ENCODE results near the gene TEAD2. TPM values are rescaled to one million over a fixed set of nuclear protein-coding genes. Genes with fewer than 3 reads are reported as not detected.

The TEAD2 gene
- total RNA-seq = 61.4 and 79.1 TPM in 2 replicates

GRCh38 chr19:49362048-49362928 lies at the start of gene TEAD2:
TEAD2 (minus strand) TSS chr19:49362416; CDS start chr19:49360075, 2,341 bp downstream.

GRCh38 chr19:49387936-49388372 lies 25.7 kb upstream of the TEAD2 start, which contains the start of gene KASH5:
KASH5 (plus strand) TSS chr19:49388249; CDS start chr19:49390884, 2,635 bp downstream.

GRCh38 chr19:49363268-49364082 lies 1.3 kb upstream of the TEAD2 start, which contains the start of gene DKKL1:
DKKL1 (plus strand) TSS chr19:49363877; CDS start chr19:49363999, 122 bp downstream.

GRCh38 chr19:49335071-49335783 lies 27.0 kb downstream of the TEAD2 start, which contains the start of gene CD37:
CD37 (plus strand) TSS chr19:49335406; CDS start chr19:49335541, 135 bp downstream.

GRCh38 chr19:49324801-49325576 lies 37.2 kb downstream of the TEAD2 start, which contains the start of gene SLC6A16:
SLC6A16 (minus strand) TSS chr19:49325191; CDS start chr19:49311347, 13,844 bp downstream.

Other genes with a start within 250 kb of the TEAD2 start
- gene LIN7B, start 248.0 kb downstream of the TEAD2 start, total RNA-seq = 1.2 and 2.8 TPM in 2 replicates
- 0.43 TPM in 2 replicates for gene C19orf73, start 243.3 kb downstream of the TEAD2 start, total RNA-seq
- gene PPFIA3, start 242.9 kb downstream of the TEAD2 start, total RNA-seq = 6.6 and 8.0 TPM in 2 replicates
- under 0.01 TPM in 1 of 2 replicates, not detected in the other for gene HRC, start 207.0 kb downstream of the TEAD2 start, total RNA-seq
- 16.2 and 17.2 TPM in 2 replicates for gene TRPM4, start 204.6 kb downstream of the TEAD2 start, total RNA-seq
- 0.43 and 0.52 TPM in 2 replicates for gene SLC6A16, start 37.2 kb downstream of the TEAD2 start, total RNA-seq
- not detected in 2 replicates for gene CD37, start 27.0 kb downstream of the TEAD2 start, total RNA-seq
- 0.34 and 0.43 TPM in 2 replicates for gene DKKL1, start 1.5 kb upstream of the TEAD2 start, total RNA-seq
- not detected in 2 replicates for gene KASH5, start 25.8 kb upstream of the TEAD2 start, total RNA-seq
- not detected in 2 replicates for gene PTH2, start 61.0 kb upstream of the TEAD2 start, total RNA-seq
- gene GFY, start 63.0 kb upstream of the TEAD2 start, total RNA-seq = not detected in 2 replicates
- 0.22 and 0.26 TPM in 2 replicates for gene SLC17A7, start 79.1 kb upstream of the TEAD2 start, total RNA-seq
- gene PIH1D1, start 89.4 kb upstream of the TEAD2 start, total RNA-seq = 141 and 154 TPM in 2 replicates
- gene ALDH16A1, start 90.8 kb upstream of the TEAD2 start, total RNA-seq = 54.6 and 58.0 TPM in 2 replicates
- 0.60 and 1.4 TPM in 2 replicates for gene FLT3LG, start 111.8 kb upstream of the TEAD2 start, total RNA-seq
- gene RPL13A, start 125.2 kb upstream of the TEAD2 start, total RNA-seq = 4,546 and 5,479 TPM in 2 replicates
- 2,954 and 3,854 TPM in 2 replicates for gene RPS11, start 134.0 kb upstream of the TEAD2 start, total RNA-seq
- gene FCGRT, start 150.2 kb upstream of the TEAD2 start, total RNA-seq = 152 and 195 TPM in 2 replicates
- gene RCN3, start 165.6 kb upstream of the TEAD2 start, total RNA-seq = 3.7 and 7.8 TPM in 2 replicates
- gene NOSIP, start 218.1 kb upstream of the TEAD2 start, total RNA-seq = 83.2 and 95.1 TPM in 2 replicates
- 9.0 and 12.1 TPM in 2 replicates for gene PRRG2, start 218.9 kb upstream of the TEAD2 start, total RNA-seq
- gene PRR12, start 228.8 kb upstream of the TEAD2 start, total RNA-seq = 1.0 and 1.6 TPM in 2 replicates